ENCODE results near the gene TBC1D8. TPM values are rescaled to one million over a fixed set of nuclear protein-coding genes. Genes with fewer than 3 reads are reported as not detected.
A peak's percentile ranks its signal among the peaks of the same experiment; 100 is the strongest.
"Not testable (repeated sequence)": the region's sequence is repeated elsewhere in the genome, so short reads cannot be mapped to it uniquely, and the experiment has no call there.

Gene TBC1D8
- total RNA-seq, 2 donors from 2014 or later = 0.45 to 0.95 TPM

DNA sequence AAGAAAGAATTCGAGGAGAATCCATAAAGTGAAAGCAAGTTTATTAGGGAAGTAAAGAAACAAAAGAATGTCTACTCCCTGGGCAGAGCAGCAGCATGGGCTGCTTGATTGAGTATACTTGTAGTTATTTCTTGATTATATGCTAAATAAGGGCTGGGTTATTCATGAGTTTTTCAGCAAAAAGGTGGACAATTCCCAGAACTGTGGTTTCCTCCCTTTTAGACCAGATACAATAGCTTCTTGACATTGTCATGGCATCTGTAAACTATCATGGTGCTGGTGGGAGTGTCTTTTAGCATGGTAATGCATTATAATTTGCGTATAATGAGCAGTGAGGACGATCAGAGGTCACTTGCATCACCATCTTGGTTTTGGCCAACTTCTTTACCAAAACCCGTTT, 25.6 kb upstream of the TBC1D8 start:
- no peak overlapping the region for H3K4me3 Mint-ChIP-seq
- H3K4me1 Mint-ChIP-seq = peaks cover 6% of the 10 kb centered on the region
- H3K9me3 Mint-ChIP-seq = peaks cover 4% of the 10 kb centered on the region
- H3K27ac Mint-ChIP-seq = no peak overlapping the region
- no peak for ATAC-seq (replicated peaks)
- peaks cover 10% of the 10 kb centered on the region for H3K27me3 Mint-ChIP-seq
- no peaks in the 10 kb centered on the region for H3K36me3 Mint-ChIP-seq (ENCODE audit: low read depth)

DNA sequence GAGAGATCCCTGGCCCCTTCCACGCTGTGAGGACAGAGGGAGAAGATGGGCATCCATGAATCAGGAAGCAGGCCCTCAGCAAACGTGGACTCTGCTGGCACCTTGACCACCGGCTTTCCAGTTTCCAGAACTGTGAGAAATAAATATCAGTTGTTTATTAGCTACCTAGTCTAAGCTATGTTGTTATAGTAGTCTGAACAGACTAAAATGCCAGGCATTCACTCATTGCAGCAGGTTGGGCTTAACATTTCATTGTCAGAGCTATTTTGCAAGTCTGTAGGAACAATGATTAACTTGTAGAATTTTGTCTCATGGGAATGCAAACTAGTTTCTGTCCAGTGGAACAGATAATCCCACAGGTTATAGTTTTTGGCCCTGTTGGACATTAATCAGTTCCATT, 24.8 kb upstream of the TBC1D8 start:
- peaks cover 4% of the 10 kb centered on the region for H3K9me3 Mint-ChIP-seq
- no peaks in the 10 kb centered on the region for H3K36me3 Mint-ChIP-seq (ENCODE audit: low read depth)
- no peak overlapping the region for H3K27ac Mint-ChIP-seq
- ATAC-seq (replicated peaks) = no peak
- peaks cover 6% of the 10 kb centered on the region for H3K4me1 Mint-ChIP-seq
- peaks cover 10% of the 10 kb centered on the region for H3K27me3 Mint-ChIP-seq
- no peak overlapping the region for H3K4me3 Mint-ChIP-seq

DNA sequence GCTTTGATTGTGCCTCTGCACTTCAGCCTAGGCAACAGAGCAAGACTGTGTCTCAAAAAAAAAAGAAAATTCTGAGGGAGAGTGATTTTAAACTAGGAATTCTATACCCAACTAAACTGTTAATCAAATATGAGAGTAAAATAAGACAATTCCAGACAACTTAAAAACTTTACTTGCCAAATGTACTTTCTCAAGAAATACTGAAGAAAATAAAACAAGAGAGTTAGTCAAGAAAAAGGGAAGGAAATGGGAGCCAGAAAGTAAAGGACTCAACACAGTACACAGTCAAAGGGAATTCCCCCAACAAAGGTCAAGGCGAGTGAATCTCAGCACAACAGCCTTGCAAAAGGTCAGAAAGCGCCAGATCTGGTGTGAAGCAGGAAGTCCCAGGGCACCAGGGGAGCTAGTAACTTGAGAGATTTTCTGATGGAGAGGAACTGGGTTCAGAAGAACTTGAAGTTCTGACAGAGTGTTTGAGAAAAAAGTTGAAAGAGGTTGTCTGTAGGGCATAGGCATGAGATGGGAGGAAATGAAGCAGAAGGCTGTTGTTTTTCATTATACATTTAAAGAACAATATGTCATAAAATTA, 22.6 kb upstream of the TBC1D8 start:
- Mint-ChIP-seq H3K36me3 (ENCODE audit: low read depth) (no peaks in the 10 kb centered on the region), H3K9me3 (peaks cover 4% of the 10 kb centered on the region), H3K27me3 (peaks cover 10% of the 10 kb centered on the region), H3K4me3 (peak overlapping the region; percentile 24), H3K27ac (peak overlapping the region; percentile 64), H3K4me1 (peaks cover 6% of the 10 kb centered on the region)
- peak; percentile 100 for ATAC-seq (replicated peaks)

DNA sequence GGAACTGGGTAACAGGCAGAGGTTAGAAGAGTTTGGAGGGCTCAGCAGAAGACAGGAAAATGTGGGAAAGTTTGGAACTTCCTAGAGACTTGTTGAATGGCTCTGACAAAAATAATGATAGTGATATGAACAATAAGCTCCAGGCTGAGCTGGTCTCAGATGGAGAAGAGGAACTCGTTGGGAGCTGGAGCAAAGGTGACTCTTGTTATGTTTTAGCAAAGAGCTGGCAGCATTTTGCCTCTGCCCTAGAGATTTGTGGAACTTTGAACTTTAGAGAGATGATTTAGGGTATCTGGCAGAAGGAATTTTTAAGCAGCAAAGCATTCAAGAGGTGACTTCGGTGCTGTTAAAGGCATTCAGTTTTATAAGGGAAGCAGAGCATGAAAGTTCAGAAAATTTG, 18.6 kb upstream of the TBC1D8 start:
- not testable (repeated sequence) for H3K36me3 Mint-ChIP-seq (ENCODE audit: low read depth); H3K27ac Mint-ChIP-seq; H3K9me3 Mint-ChIP-seq; ATAC-seq (replicated peaks); H3K4me3 Mint-ChIP-seq; H3K27me3 Mint-ChIP-seq; H3K4me1 Mint-ChIP-seq

DNA sequence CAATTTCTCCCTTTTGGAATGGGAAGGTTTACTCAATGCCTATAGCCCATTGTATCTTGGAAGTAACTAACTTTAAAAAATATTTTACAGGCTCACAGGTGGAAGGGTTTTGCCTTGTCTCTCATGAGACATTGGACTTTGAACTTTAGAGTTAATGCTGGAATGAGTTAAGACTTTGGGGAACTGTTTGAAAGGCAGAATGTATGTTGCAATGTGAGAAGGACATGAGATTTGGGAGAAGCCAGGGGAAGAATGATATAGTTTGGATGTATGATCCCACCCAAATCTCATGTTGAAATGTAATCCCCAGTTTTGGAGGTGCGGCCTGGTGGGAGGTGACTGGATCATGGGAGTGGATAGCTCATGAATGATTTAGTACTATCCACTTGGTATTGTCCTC, 17.5 kb upstream of the TBC1D8 start:
- ATAC-seq (replicated peaks) = no peak
- Mint-ChIP-seq H3K4me1 (peaks cover 1% of the 10 kb centered on the region), H3K36me3 (ENCODE audit: low read depth) (no peaks in the 10 kb centered on the region), H3K4me3 (no peak overlapping the region), H3K9me3 (peaks cover 4% of the 10 kb centered on the region), H3K27ac (no peak overlapping the region), H3K27me3 (no peaks in the 10 kb centered on the region)

DNA sequence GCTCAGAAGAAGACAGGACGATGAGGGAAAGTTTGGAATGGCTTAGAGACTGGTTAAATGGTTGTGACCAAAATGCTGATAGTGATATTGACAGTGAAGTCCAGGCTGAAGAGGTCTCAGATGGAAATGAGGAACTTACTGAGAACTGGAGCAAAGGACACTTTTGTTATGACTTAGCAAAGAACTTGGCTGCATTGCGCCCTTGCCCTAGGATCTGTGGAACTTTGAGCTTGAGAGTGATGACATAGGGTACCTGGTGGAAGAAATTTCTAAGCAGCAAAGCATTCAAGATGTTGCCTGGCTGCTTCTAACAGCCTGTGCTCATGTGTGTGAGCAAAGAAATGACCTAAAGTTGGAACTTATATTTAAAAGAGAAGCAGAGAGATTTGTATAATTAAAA, 16.4 kb upstream of the TBC1D8 start:
- not testable (repeated sequence) for ATAC-seq (replicated peaks); H3K27me3 Mint-ChIP-seq; H3K27ac Mint-ChIP-seq; H3K4me1 Mint-ChIP-seq; H3K9me3 Mint-ChIP-seq; H3K4me3 Mint-ChIP-seq; H3K36me3 Mint-ChIP-seq (ENCODE audit: low read depth)

DNA sequence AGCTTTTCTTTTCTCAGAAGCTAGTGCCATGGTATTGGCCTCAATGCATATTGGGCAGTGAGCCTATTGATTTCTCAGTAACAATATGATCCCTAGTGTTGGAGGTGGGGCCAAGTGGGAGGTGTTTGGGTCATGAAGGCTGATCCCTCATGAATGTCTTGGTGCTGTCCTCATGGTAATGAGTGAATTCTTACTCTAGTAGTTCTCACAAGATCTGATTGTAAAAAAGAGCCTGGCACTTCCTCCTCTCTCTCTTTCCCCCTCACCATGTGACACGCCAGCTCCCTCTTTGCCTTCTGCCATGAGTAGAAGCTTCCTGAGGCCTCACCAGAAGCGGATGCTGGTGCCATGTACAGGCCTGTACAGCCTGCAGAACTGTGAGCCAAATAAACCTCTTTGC, 12.8 kb upstream of the TBC1D8 start:
- Mint-ChIP-seq H3K4me1 (no peaks in the 10 kb centered on the region), H3K36me3 (ENCODE audit: low read depth) (no peaks in the 10 kb centered on the region), H3K4me3 (no peak overlapping the region), H3K27ac (no peak overlapping the region), H3K9me3 (peaks cover 4% of the 10 kb centered on the region), H3K27me3 (no peaks in the 10 kb centered on the region)
- no peak for ATAC-seq (replicated peaks)

DNA sequence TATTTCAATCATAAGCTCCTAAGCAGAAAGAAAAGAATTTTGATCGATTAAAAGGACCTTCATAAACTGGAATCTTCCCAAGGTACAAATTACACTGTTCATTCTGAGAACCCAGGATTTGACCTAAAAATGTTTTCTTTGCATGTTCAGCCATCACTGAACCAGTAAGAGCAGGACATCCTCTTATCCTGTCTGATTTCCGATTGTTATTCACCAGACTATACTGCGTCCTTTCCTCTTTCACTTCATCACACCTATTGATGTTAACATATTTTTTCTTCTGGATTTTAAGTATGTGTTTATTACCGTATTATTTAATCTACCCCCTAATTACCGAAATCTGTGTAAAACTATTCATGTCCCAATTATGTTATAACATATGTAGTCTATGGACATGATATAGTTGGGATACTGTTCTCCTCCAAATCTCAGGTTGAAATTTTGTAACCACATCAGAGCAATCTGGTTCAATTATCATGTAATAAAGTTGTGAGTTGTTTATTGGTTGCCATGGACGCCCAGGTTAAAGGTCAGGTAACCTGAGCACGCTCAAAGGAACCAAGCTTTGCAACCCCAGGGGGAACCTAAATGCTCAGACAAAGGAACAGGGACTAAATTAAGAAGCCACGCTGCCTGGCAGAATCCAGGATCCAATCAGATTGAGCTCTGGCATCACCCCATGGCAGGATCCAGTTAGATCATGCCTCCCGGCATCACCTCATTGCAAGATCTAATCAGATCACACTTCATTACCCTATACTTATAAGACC, 11.6 kb upstream of the TBC1D8 start:
- Mint-ChIP-seq H3K4me3 (no peak overlapping the region), H3K27ac (no peak overlapping the region), H3K27me3 (no peaks in the 10 kb centered on the region), H3K36me3 (ENCODE audit: low read depth) (no peaks in the 10 kb centered on the region), H3K4me1 (no peaks in the 10 kb centered on the region), H3K9me3 (peaks cover 3% of the 10 kb centered on the region)
- ATAC-seq (replicated peaks) = no peak

DNA sequence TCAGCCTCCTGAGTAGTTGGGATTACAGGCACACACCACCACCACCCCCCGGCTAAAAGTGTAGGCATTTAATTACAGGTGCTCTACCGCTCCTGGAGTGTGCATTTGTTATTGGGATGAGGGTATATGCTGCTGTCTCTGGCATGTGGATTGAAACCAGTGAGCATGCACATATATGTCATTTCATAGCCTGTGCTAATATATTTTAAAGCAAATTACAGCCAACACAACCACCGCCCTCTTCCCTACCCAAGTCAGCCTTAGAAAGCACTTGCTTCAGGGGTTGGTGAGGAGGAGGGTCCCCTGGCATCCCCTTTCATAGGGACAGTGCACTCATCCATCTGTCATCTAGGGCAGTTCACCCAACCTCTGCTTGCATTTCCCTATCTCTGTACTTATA, 10.5 kb upstream of the TBC1D8 start:
- Mint-ChIP-seq H3K4me3 (no peak overlapping the region), H3K27me3 (no peaks in the 10 kb centered on the region), H3K4me1 (no peaks in the 10 kb centered on the region), H3K27ac (no peak overlapping the region), H3K36me3 (ENCODE audit: low read depth) (no peaks in the 10 kb centered on the region), H3K9me3 (no peaks in the 10 kb centered on the region)
- ATAC-seq (replicated peaks) = no peak

DNA sequence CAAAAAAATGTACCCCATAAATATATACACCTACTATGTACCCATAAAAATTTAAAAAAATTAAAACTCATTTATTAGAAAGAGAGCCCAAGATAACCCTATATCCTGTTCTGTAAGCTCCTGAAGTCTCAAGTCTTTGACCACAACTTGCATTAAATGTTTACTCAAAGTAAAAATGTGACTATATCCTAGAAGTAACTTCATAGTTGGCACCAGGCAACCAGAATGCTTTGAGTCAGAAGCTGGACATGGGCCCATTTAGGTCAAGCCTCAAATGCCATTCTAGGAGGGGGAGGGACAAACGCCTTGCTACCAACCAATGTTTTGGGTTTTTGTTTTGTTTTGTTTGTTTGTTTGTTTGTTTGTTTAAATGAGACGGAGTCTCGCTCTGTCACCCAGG, 9.3 kb upstream of the TBC1D8 start:
- Mint-ChIP-seq H3K27ac (no peak overlapping the region), H3K27me3 (no peaks in the 10 kb centered on the region), H3K36me3 (ENCODE audit: low read depth) (no peaks in the 10 kb centered on the region), H3K4me3 (no peak overlapping the region), H3K4me1 (no peaks in the 10 kb centered on the region), H3K9me3 (no peaks in the 10 kb centered on the region)
- ATAC-seq (replicated peaks) = no peak

DNA sequence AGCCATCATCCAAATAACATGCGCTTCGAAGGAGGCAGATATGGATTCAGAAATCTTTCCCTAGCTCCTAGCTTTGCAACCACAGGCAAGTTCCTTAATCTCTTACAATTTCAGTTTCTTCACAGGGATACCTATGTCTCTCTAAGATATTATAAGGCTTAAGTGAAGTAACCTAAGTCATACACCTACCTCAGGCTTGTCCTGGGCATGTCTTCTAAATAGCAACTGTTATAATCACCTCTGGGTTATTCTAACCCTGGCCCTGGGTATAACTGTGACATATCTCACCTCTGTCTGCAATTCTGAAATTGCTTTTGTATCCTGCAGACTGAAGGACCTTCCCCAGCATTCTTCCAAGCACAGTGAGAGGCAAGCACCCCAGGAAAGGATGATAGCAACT, 8.3 kb upstream of the TBC1D8 start:
- Mint-ChIP-seq H3K9me3 (no peaks in the 10 kb centered on the region), H3K27me3 (no peaks in the 10 kb centered on the region), H3K27ac (no peak overlapping the region), H3K4me1 (no peaks in the 10 kb centered on the region), H3K36me3 (ENCODE audit: low read depth) (no peaks in the 10 kb centered on the region), H3K4me3 (no peak overlapping the region)
- no peak for ATAC-seq (replicated peaks)

DNA sequence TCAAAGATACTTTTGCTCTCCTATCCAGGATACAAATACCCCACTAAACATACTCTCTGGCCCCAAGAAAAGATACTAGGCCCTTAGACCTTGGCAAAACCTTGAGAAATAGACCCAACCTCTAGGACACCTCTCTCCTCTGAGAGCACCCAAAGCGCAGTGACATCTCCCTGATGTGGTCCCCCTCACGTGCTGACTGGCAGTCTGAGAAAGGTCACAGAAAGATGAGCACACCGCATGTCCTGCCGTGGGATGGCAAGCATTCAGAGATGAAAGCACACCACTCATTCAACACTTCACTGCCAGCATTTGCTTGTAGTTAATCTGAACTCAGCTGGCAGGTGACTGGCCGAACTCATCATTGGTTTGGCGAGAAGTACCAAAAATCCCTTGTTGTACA, 6.1 kb upstream of the TBC1D8 start:
- no peak overlapping the region for H3K27ac Mint-ChIP-seq
- no peak for ATAC-seq (replicated peaks)
- H3K36me3 Mint-ChIP-seq (ENCODE audit: low read depth) = no peaks in the 10 kb centered on the region
- H3K4me3 Mint-ChIP-seq = no peak overlapping the region
- H3K4me1 Mint-ChIP-seq = peaks cover 5% of the 10 kb centered on the region
- no peaks in the 10 kb centered on the region for H3K27me3 Mint-ChIP-seq
- H3K9me3 Mint-ChIP-seq = no peaks in the 10 kb centered on the region

DNA sequence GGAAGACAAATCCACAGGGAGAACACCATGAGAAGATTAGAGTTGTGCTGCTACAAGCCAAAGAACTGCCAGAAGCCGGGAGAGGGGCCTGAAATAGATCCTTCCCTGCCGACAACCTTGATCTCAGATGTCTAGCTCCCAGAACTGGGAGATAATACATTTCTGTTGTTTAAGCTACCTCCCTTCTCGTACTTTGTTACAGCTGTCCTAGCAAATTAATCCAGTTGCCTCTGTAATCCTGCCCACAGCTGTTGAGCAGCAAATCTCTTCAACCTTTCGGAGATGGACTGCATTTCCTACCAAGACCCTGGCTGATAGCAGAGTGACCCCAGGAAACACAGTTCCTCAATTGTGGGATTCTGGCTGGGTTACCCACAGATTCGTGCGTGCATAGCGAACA, 2.6 kb upstream of the TBC1D8 start:
- ATAC-seq (replicated peaks) = no peak
- Mint-ChIP-seq H3K4me3 (no peak overlapping the region), H3K4me1 (peaks cover 16% of the 10 kb centered on the region), H3K9me3 (no peaks in the 10 kb centered on the region), H3K27ac (no peak overlapping the region), H3K27me3 (peaks cover 6% of the 10 kb centered on the region), H3K36me3 (ENCODE audit: low read depth) (no peaks in the 10 kb centered on the region)

DNA sequence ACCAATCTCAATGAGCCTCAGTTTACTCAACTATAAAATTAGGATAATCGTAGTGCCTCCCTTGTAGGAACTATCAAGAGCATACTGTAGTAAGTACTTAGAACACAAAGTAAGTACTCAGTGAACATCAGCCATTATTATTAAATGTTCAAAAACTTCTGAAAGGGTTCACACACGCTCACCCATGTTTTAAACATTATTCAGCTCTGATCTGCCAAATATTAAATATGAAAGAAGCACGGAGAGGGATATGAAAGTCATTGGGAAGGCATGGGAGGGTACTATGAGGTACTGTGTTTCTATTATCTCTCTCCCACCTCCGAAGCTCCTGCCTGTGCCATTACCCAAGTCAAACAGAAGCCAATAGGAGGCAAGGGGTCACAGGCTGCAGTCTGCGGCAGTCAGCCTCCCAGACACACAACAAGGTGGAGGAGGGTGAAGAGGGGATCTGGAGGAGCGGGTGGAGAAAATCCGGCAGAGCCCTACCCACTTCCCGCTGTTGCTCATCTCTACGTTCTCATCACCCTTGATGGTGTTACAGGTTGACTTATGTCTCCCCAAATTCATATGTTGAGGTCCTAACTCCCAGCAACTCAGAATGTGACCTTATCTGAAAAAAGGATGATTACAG, 2.0 kb upstream of the TBC1D8 start:
- H3K27ac Mint-ChIP-seq = no peak overlapping the region
- ATAC-seq (replicated peaks) = no peak
- no peak overlapping the region for H3K4me3 Mint-ChIP-seq
- no peaks in the 10 kb centered on the region for H3K36me3 Mint-ChIP-seq (ENCODE audit: low read depth)
- peaks cover 12% of the 10 kb centered on the region for H3K27me3 Mint-ChIP-seq
- peaks cover 16% of the 10 kb centered on the region for H3K4me1 Mint-ChIP-seq
- no peaks in the 10 kb centered on the region for H3K9me3 Mint-ChIP-seq
